H1 (cell line): Measurements from ENCODE around the gene YIPF2. TPM values are rescaled to one million over a fixed set of nuclear protein-coding genes. Genes with fewer than 3 reads are reported as not detected.

ENCODE experiments used
- ATF3 ChIP-seq: IDR thresholded peaks from 2 replicates; pipeline ENCODE4 v1.6.1; 2011; ENCODE audit warnings: low read depth, mild to moderate bottlenecking, low read length; ENCODE audit not compliant: insufficient read depth
- CREB1 ChIP-seq: IDR thresholded peaks from 2 replicates; pipeline ENCODE4 v1.6.1; 2012; ENCODE audit warnings: inconsistent platforms
- CTBP2 ChIP-seq: IDR thresholded peaks from 2 replicates; pipeline ENCODE4 v1.7.0; 2011; ENCODE audit warnings: borderline replicate concordance, mild to moderate bottlenecking, moderate library complexity, mixed read lengths, low read length; ENCODE audit not compliant: insufficient read depth, insufficient read length
- E2F6 ChIP-seq: IDR thresholded peaks from 2 replicates; pipeline ENCODE4 v1.6.1; 2012; ENCODE audit warnings: inconsistent platforms
- EP300 ChIP-seq, 2 experiments: IDR thresholded peaks; 1 replicate in 1 of 2; 2 replicates in 1 of 2; pipeline ENCODE4 v1.6.1; 2011 to 2012; ENCODE audit warnings: low read depth in 2 of 2, low read length in 2 of 2, mild to moderate bottlenecking in 2 of 2, borderline replicate concordance in 1 of 2, inconsistent platforms in 1 of 2, moderate library complexity in 1 of 2
- GTF2F1 ChIP-seq: IDR thresholded peaks from 2 replicates; pipeline ENCODE4 v1.6.1; 2012; ENCODE audit warnings: low read depth, low read length, improper control_type of control experiment, borderline replicate concordance
- KDM5A ChIP-seq: fragments of 200-600 bp; IDR thresholded peaks from 2 replicates; pipeline ENCODE4 v1.7.1; 2012; ENCODE audit warnings: mild to moderate bottlenecking, low read length, inconsistent platforms, mixed read lengths
- POLR2AphosphoS5 ChIP-seq: IDR thresholded peaks from 2 replicates; pipeline ENCODE4 v1.6.1; 2011; ENCODE audit warnings: low read depth, low read length
- SP4 ChIP-seq: IDR thresholded peaks from 2 replicates; pipeline ENCODE4 v1.6.1; 2012; ENCODE audit warnings: low read length, inconsistent platforms
- SUZ12 ChIP-seq: fragments of 200-600 bp; sonication (generic); IDR thresholded peaks from 2 replicates; pipeline ENCODE4 v1.6.1; 2012; ENCODE audit warnings: mild to moderate bottlenecking, inconsistent platforms, low read length, moderate library complexity, mixed read lengths
- polyA plus RNA-seq, 7 experiments: library from polyadenylated mRNA; depleted of rRNA in 3 of 7; stranded (reverse) in 5 of 7; unstranded in 2 of 7; fragments of >200 nt in 5 of 7; fragments of 200-250 nt in 2 of 7; gene quantifications; 1 replicate in 5 of 7; 2 replicates in 1 of 7; 4 replicates in 1 of 7; pipeline versions ENCODE4 v1.2.1 to v1.2.3, GENCODE V29; 2011 to 2013; ENCODE audit warnings: missing spikeins in 2 of 7, mixed read lengths in 2 of 7
- total RNA-seq: library from RNA; stranded (reverse); fragmentation: NEBNext Ultra II Directional; extraction: Animal tissue kit (Norgen Biotek cat#: 25700); gene quantifications from 2 replicates; pipeline ENCODE4 v1.2.1, GENCODE V29; 2021

Gene YIPF2
- total and polyA plus RNA-seq, 2 of the 8 experiments (the other 6 are each of a cell fraction or from before 2014, with no cell fraction given): 48.3 to 112 TPM

- no peak for TF ChIP-seq GTF2F1
- no peak for TF ChIP-seq ATF3
- TF ChIP-seq EP300 (IDR thresholded peaks at IDR 0.05; ENCODE audit: borderline replicate concordance in 1 of 2, low read depth in 2 of 2, low read length in 2 of 2): no peak
- no peak for TF ChIP-seq CTBP2
- TF ChIP-seq SP4: no peak
- no peak for TF ChIP-seq POLR2AphosphoS5
- no peak for TF ChIP-seq CREB1
- TF ChIP-seq E2F6: no peak
- TF ChIP-seq SUZ12: no peak
- no peak for TF ChIP-seq KDM5A
- TF ChIP-seq, all 59 proteins: peak for 0
Observed at GRCh38 chr19:10935371-10936059, 7.1 kb upstream of the YIPF2 start (continued).
